Stimulated activated CD4-positive, alpha-beta T cell treated with anti-CD3 and anti-CD28 coated beads, Interleukin-1b, Interleukin-23, amount 100 ng/mL, for 24 hours (primary cell): ENCODE measurements around the gene ATG9A.
"Not testable (repeated sequence)": the region's sequence is repeated elsewhere in the genome, so short reads cannot be mapped to it uniquely, and the experiment has no call there.

ENCODE experiments used
- DNase-seq, 4 experiments: peaks; one replicate each; pipeline ENCODE4 v3.0.0-alpha.2; 2020; ENCODE audit warnings: low read depth in 4 of 4, low spot score in 1 of 4

ATG9A gene

DNA sequence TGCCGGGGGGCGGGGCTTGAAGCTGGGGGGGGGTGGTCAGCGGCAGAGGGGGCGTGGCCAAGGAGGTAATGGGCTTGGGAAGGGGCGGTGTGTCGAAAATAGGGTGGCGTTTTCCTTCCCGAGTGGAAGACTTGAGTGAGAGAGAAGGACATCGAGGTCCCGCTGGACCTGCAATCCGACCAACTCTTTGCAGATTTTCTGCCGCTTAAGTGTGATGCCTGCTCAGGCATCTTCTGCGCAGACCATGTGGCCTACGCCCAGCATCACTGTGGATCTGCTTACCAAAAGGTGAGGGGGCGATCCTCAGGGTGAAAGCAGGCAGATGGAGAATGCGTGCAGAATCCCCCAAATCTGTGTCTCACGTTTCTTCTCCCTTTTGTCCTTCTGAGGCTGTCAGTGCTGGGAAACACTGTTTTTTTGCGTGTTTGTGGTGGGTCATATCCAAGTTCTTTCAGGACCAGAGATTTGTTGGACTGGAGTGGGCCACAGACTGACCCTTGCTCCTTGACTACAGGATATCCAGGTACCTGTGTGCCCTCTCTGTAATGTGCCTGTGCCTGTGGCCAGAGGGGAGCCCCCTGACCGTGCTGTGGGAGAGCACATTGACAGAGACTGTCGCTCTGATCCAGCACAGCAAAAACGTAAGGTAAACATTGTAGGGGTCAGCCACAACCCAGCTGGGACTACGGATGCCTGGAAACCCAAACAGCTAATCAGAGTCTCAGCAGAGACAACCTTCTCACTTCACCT, 22.1 kb downstream of the ATG9A start:
- DNase-seq, result no peak

GRCh38 chr2:219206328-219207133, 22.9 kb downstream of the ATG9A start, which contains the start of gene ZFAND2B:
Gene ZFAND2B (plus strand): TSS chr2:219206782. CDS start chr2:219206988, 206 bp downstream.
- peak; percentile 91 to 92 (median 92) for DNase-seq

GRCh38 chr2:219205981-219206327, 23.5 kb downstream of the ATG9A start:
- DNase-seq, result no peak

DNA sequence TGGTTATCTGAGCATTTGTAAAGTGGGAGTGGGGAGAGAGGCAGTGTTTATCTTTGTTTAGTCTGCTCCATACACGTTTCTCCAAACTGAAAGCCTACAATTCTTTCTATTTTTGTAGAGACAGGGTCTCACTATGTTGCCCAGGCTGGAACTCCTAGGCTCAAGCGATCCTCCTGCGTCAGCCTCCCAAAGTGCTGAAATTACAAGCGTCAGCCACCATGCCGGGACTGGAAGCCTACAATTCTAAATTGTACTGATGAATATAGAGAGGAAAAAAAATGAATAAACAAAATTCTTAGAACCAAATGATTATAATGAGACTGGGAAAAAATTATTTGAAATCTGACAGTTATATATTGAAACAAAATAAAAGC, 24.3 kb downstream of the ATG9A start:
- DNase-seq, result no peak

DNA sequence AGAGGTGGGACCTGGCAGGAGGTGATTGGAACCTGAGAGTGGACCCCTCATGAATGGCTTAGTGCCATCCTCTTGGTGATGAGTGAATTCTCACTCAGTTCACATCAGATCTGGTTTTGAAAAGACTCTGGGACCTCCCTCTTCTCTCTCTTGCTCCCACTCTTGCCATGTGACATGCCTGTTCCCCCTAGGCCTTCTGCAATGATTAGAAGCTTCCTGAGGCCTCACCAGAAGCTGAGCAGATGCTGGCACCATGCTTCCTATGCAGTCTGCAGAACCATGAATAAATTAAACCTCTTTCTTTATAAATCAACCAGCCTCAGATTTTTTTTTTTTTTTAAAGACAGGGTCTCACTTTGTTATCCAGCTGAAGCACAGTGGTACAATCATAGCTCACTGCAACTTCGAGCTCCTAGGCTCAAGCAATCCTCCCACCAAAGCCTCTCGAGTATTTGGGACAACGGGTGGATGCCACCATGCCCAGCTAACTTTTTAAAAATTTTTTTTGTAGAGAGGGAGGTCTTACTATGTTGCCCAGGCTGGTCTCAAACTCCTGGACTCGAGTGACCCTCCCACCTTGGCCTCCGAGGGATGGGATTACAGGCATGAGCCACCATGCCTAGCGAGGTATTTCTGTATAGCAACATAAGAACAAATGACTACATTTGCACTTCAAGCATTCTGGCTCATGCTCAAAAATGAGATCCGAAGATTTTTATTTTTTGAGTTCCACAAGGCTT, 24.8 kb downstream of the ATG9A start:
- no peak for DNase-seq

DNA sequence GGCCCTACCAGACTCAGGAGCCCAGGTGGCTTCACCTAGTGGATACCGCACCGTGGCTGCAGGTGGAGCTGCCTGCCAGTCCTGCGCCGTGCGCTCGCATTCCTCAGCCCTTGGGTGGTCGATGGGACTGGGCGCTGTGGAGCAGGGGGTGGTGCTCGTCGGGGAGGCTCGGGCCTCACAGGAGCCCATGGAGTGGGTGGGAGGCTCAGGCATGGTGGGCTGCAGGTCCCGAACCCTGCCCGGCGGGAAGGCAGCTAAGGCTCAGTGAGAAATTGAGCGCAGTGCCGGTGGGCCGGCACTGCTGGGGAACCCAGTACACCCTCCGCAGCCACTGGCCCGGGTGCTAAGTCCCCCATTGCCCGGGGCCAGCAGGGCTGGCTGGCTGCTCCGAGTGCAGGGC, 28.1 kb downstream of the ATG9A start:
- DNase-seq, result not testable (repeated sequence)

GRCh38 chr2:219200502-219201326, 28.7 kb downstream of the ATG9A start:
- DNase-seq, result not testable (repeated sequence)

DNA sequence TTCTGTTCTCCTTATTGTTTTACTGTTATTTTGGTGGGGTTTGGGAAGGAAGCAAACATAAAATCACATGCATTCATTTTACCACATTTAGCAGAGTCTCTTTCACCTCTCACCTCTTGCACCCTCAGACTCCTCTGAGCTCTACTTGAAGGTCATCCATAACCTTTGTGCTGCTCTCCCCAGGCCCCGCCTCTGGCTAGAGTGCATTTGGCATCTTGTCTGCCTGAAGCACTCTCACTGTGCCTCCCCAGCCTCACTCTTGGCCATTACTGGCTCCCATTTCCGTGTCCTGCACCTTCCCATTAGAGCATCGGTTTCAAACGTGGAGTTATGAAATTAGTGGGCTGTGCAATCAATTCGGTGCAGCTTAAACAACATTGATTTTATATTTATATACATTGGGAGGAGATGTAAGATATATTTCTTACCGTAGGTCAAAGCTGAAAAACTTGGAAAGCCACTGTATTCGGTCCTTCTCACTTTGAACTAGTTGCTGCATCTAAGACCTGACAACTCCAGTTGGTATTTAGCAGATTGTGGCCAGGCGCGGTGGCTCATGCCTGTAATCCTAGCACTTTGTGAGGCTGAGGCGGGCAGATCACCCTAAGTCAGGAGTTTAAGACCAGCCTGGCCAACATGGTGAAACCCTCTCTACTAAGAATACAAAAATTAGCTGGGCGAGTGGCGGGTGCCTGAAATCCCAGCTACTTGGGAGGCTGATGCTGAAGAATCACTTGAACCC, 29.8 kb downstream of the ATG9A start:
- no peak for DNase-seq

- no peak for DNase-seq
Observed at GRCh38 chr2:219198974-219199373, 30.5 kb downstream of the ATG9A start.

DNA sequence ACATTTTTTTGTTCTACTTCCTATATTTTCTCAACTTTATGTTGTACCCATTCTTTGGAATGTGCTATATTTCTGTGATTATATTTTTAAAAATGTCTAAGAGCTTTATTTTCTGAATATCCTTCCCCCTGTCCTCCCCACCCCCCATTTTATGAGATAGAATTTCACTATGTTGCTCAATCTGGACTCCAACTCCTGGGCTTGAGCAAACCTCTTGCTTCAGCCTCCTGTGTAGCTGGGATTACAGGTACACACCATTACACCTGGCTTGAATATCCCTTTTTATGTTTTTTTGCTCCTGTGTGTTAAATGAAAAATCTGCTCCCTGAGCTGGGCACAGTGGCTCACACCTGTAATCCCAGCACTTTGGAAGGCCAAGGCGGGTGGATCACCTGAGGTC, 32.0 kb downstream of the ATG9A start:
- no peak for DNase-seq

DNA sequence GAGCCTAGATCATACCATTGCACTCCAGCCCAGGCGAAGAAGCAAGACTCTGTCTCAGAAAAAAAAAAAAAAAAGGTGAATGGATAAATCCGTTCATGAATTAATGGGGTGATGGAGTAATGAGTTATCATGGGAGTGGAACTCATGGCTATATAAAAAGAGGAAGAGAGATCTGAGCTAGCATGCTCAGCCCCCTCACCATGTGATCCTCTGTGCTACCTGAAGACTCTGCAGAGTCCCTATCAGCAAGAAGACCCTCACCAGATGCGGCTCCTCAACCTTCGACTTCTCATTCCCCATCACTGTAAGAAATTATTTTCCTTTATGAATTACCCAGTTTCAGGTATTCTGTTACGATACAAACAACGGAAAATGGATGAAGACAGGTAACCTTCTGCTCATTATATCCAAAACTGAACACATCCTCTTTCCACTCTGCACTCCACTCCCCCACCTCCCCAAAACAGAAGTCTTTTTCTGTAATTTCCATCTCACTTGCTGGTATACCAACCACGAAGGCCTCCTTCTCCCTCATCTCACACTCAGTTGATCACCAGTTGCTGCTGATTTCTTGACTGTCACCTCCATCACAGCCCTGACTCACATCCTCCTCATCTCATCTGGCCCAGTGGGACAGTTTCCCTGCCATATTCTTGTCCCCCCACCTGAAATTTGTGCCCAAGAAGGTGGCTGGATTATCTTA, 42.5 kb downstream of the ATG9A start:
- DNase-seq, result no peak

- no peak for DNase-seq
Observed at GRCh38 chr2:219184121-219184520, 45.3 kb downstream of the ATG9A start.

- DNase-seq, result no peak
Observed at GRCh38 chr2:219183151-219183772, 46.2 kb downstream of the ATG9A start.

- DNase-seq, result no peak
Observed at GRCh38 chr2:219182331-219183150, 46.9 kb downstream of the ATG9A start.

GRCh38 chr2:219181531-219181930, 47.9 kb downstream of the ATG9A start:
- DNase-seq, result no peak

DNA sequence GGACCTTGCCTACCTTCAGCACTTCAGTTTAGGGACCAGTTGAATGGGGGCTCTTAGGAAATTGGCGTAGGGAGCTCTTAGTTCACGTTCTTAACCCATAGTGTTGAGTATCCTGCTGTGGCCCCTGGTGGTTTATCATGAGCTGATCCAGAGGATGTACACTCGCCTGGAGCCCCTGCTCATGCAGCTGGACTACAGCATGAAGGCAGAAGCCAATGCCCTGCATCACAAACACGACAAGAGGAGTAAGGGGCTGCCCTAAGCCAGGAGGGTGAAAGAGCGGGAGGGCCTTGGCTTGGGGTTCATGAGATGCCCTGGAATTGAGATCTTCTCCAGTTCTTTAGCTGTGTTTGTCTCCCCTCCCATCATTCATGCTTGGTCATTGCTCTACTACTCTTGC, 48.5 kb downstream of the ATG9A start:
- no peak for DNase-seq

DNA sequence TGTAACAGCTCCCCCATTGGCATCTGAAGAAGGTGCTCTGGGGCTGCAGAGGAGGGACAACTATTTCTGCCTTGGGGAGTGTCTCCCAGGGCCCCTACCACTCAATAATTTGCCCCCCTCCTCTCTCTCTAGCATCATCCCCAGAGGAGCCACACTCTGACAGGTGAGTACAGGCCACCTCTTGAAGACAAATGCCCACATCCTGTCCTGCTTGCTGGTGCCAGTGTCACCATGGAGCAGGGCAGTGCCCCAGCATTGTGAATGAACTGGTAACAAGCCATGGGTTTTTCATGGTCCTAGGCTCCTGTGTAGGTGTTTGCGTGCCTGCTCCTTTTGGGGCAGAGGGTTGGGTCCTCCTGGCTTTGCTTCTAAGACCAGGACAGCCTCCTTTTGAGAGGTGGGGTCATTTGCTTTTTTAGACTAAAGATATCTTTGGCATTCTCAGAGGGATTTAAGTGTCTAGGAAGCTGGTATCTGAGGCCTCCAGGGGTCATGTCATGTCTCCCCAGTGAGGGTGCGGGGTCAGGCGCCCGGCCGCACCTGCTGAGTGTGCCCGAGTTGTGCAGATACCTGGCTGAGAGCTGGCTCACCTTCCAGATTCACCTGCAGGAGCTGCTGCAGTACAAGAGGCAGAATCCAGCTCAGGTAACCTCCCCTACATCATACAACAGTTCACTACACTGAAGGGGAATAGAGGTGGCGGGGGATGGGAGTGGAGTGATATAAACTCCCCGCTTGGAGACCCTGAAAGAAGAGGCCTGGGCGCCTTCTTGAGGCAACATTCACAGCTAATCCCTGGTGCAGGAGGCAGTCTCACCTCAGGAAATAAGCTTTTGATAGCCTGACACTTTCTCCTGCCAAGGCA, 49.6 kb downstream of the ATG9A start:
- no peak for DNase-seq
